HEK293 (cell line): ENCODE results near the gene SEZ6L.

Source experiments
- CTCF ChIA-PET: fragments of 350-600 bp; formaldehyde crosslinking; extraction: SDS; loops from one replicate; lab custom pipeline; 2021; ENCODE audit warnings: antibody characterized with exemption; lab: Yijun Ruan, JAX
- POLR2A ChIA-PET: fragments of 300-600 bp; formaldehyde crosslinking; extraction: SDS; loops from one replicate; lab custom pipeline; 2020; ENCODE audit warnings: antibody characterized with exemption, inconsistent platforms; lab: Yijun Ruan, JAX
- H3K27ac ChIP-seq: fragments of 200-500 bp; sonication (Bioruptor generic); 2 replicates; pipeline ENCODE4 v1.5.1; 2014; ENCODE audit warnings: low read depth, low read length, control low read depth, inconsistent platforms; ENCODE audit errors: extremely low read depth
- H3K36me3 ChIP-seq, 2 experiments: fragments of 200-500 bp in 1 of 2; sonication (Bioruptor generic) in 1 of 2; 1 replicate in 1 of 2; 2 replicates in 1 of 2; pipeline ENCODE4 v1.5.1; 2014 to 2017; ENCODE audit warnings: inconsistent platforms in 2 of 2, low read length in 2 of 2; ENCODE audit not compliant: control insufficient read depth in 2 of 2, insufficient read depth in 1 of 2
- H3K4me1 ChIP-seq: fragments of 200-500 bp; sonication (Bioruptor generic); 2 replicates; pipeline ENCODE4 v1.5.1; 2014; ENCODE audit warnings: mild to moderate bottlenecking, low read length, inconsistent platforms; ENCODE audit not compliant: control insufficient read depth, insufficient read depth
- H3K4me3 ChIP-seq: 2 replicates; pipeline ENCODE4 v1.5.1; 2011; ENCODE audit warnings: low read depth, mild to moderate bottlenecking, control low read depth, low read length, moderate library complexity
- H3K9me3 ChIP-seq: fragments of 200-500 bp; sonication (Bioruptor generic); 2 replicates; pipeline ENCODE4 v1.5.1; 2014; ENCODE audit warnings: low read depth, low read length, inconsistent platforms; ENCODE audit not compliant: control insufficient read depth, insufficient read depth
- GLIS2 ChIP-seq: fragments of 450-650 bp; formaldehyde crosslinking; IDR thresholded peaks from 2 replicates; pipeline ENCODE4 v1.5.1; 2016; ENCODE audit warnings: missing biosample characterization, missing genetic modification characterization
- MYNN ChIP-seq: fragments of 450-650 bp; formaldehyde crosslinking; IDR thresholded peaks from 2 replicates; pipeline ENCODE4 v1.5.1; 2016; ENCODE audit warnings: missing biosample characterization, missing genetic modification characterization, borderline replicate concordance
- SP2 ChIP-seq: fragments of 450-650 bp; formaldehyde crosslinking; IDR thresholded peaks from 2 replicates; pipeline ENCODE4 v1.5.1; 2016; ENCODE audit warnings: missing biosample characterization, missing genetic modification characterization
- ZFP37 ChIP-seq: fragments of 450-650 bp; formaldehyde crosslinking; IDR thresholded peaks from 2 replicates; pipeline ENCODE4 v1.5.1; 2016; ENCODE audit warnings: missing biosample characterization, missing genetic modification characterization
- ZNF146 ChIP-seq: fragments of 450-650 bp; formaldehyde crosslinking; IDR thresholded peaks from 2 replicates; pipeline ENCODE4 v1.5.1; 2016; ENCODE audit warnings: missing biosample characterization, missing genetic modification characterization
- ZNF2 ChIP-seq: fragments of 450-650 bp; formaldehyde crosslinking; IDR thresholded peaks from 2 replicates; pipeline ENCODE4 v1.5.1; 2016; ENCODE audit warnings: missing biosample characterization, missing genetic modification characterization
- ZNF433 ChIP-seq: fragments of 450-650 bp; formaldehyde crosslinking; IDR thresholded peaks from 2 replicates; pipeline ENCODE4 v1.5.1; 2016; ENCODE audit warnings: missing biosample characterization, missing genetic modification characterization, low read depth
- ZNF548 ChIP-seq: fragments of 450-650 bp; formaldehyde crosslinking; IDR thresholded peaks from 2 replicates; pipeline ENCODE4 v1.5.1; 2016; ENCODE audit warnings: missing biosample characterization, missing genetic modification characterization
- ZNF654 ChIP-seq: fragments of 450-650 bp; formaldehyde crosslinking; IDR thresholded peaks from 2 replicates; pipeline ENCODE4 v1.5.1; 2016; ENCODE audit warnings: low read depth, missing biosample characterization, missing genetic modification characterization
- ZNF777 ChIP-seq: fragments of 450-650 bp; formaldehyde crosslinking; IDR thresholded peaks from 2 replicates; pipeline ENCODE4 v1.5.1; 2017; ENCODE audit warnings: missing biosample characterization, missing genetic modification characterization, borderline replicate concordance
- ZSCAN16 ChIP-seq: fragments of 450-650 bp; formaldehyde crosslinking; IDR thresholded peaks from 2 replicates; pipeline ENCODE4 v1.5.1; 2016; ENCODE audit warnings: missing biosample characterization, missing genetic modification characterization
- TF ChIP-seq, protein P1 (sequence below): fragments of 450-650 bp; formaldehyde crosslinking; optimal IDR thresholded peaks from 2 replicates; pipeline ENCODE3; 2016; ENCODE audit warnings: missing biosample characterization, mild to moderate bottlenecking, missing genetic modification characterization
- TF ChIP-seq, protein P2 (sequence below): fragments of 450-650 bp; formaldehyde crosslinking; IDR thresholded peaks from 2 replicates; pipeline ENCODE4 v1.5.1; 2016; ENCODE audit warnings: missing biosample characterization, missing genetic modification characterization
- TF ChIP-seq, protein P3 (sequence below): fragments of 450-650 bp; formaldehyde crosslinking; IDR thresholded peaks from 2 replicates; pipeline ENCODE4 v1.5.1; 2016; ENCODE audit warnings: missing biosample characterization, missing genetic modification characterization
- TF ChIP-seq, protein P4 (sequence below): fragments of 450-650 bp; formaldehyde crosslinking; IDR thresholded peaks from 2 replicates; pipeline ENCODE4 v1.5.1; 2017; ENCODE audit warnings: missing biosample characterization, missing genetic modification characterization
- TF ChIP-seq, protein P5 (sequence below): fragments of 450-650 bp; formaldehyde crosslinking; conservative IDR thresholded peaks from 2 replicates; pipeline ENCODE4 v1.5.1; 2016; ENCODE audit warnings: low read depth, missing biosample characterization, missing genetic modification characterization

SEZ6L gene

DNA sequence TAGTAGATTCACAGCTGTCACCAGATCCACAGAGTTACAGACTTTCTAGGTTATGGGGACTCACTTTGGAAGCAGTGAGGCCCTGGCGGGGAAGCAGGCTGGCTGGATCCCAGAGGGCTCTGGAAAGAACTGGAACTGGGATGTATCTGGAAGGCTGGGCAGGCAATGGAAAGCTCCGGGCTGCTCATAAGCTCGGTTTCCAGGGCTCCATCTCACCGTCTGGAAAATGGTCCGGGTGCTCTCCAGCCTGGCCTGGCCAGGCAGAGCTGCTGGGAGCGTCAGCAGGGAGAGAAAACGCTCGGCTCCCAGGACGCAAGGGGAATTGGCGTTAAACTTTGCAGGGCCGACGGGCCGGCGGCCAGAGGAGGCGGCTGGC lies 335 bp upstream of the SEZ6L start:
- Histone ChIP-seq H3K36me3 (no peaks in the 10 kb centered on the region), H3K9me3 (no peaks in the 10 kb centered on the region), H3K4me1 (0 out of 2 replicates have a peak, but pooled peaks cover 3% of the 10 kb centered on the region), H3K27ac (no peak overlapping the region), H3K4me3 (no peak overlapping the region; the same call in none of the 2 replicates)
- POLR2A ChIA-PET: no interaction called here
- CTCF ChIA-PET: interaction anchor here (0.9 kb wide), 1 partner anchor 9 kb away, joined by 3 read pairs; no protein-coding TSS in a partner anchor
- TF ChIP-seq MYNN (tag by site-specific recombination): no peak
- 0 out of 2 replicates have a peak, but pooled peaks have one; percentile 6 for TF ChIP-seq ZNF777

DNA sequence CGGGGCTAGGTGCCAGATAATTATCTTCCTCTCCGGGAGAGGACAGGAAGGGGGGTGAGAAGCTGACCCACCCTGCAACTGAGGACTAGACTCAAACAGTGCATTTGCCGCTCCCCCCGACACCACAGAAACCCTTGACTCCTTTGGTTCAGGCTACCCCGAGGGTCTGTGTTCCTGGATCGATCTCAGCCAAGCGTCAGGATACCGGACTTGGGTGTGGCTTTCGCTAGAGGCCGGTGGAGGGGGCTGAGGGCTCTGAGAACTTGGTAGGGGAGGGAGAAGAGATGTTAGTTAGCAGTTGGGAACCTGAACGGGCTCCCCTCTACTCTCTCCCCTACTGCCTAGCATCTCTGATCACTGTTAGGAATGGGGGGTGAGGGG lies 840 bp downstream of the SEZ6L start:
- POLR2A ChIA-PET: no interaction called here

DNA sequence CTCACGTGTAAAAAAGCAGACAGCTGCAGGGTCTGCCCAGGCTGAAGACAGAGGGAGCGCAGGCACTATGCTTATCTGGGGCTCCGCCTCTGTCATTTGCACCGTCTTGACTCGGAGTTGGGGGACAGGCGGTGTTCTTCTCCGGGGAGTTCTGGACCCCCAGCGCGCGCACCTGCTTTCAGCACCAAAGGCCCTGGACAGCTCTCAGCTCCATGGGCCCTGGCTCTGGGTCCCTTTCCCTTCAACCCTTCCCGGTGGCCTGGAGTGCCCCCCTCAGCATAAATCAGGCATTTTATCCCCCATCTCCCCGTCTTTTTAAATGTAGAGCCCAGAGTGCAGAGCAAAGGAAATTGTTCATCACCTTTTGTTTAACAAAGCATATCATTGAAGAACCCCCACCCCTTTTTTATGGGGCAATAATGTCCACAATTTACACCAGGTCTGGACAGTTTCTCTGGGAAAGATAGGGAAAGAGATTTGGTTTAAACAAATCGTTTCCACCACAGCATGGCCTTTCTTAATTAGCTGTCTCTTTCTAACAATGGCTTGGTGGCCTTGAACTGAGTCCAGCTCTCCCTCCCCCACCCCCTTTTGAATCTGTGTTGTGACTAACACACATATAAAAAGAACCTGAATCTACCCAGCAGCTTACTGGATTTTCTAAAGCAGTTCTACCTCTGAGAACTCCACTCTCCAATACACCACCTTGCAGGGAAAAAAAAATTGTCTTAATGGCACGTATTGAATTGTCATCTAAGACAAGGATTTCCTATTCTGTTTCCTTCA lies 1.7 kb downstream of the SEZ6L start:
- CTCF ChIA-PET: interaction anchor here (0.6 to 2.1 kb wide), 14 partner anchors 9 to 826 kb away, joined by 3 to 22 read pairs (median 3); no protein-coding TSS in a partner anchor
- POLR2A ChIA-PET: no interaction called here
- H3K4me3 ChIP-seq: no peak overlapping the region
- TF ChIP-seq, protein P1, sequence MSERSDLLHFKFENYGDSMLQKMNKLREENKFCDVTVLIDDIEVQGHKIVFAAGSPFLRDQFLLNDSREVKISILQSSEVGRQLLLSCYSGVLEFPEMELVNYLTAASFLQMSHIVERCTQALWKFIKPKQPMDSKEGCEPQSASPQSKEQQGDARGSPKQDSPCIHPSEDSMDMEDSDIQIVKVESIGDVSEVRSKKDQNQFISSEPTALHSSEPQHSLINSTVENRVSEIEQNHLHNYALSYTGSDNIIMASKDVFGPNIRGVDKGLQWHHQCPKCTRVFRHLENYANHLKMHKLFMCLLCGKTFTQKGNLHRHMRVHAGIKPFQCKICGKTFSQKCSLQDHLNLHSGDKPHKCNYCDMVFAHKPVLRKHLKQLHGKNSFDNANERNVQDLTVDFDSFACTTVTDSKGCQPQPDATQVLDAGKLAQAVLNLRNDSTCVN (tag by site-specific recombination): peak; percentile 11
- TF ChIP-seq, protein P2, sequence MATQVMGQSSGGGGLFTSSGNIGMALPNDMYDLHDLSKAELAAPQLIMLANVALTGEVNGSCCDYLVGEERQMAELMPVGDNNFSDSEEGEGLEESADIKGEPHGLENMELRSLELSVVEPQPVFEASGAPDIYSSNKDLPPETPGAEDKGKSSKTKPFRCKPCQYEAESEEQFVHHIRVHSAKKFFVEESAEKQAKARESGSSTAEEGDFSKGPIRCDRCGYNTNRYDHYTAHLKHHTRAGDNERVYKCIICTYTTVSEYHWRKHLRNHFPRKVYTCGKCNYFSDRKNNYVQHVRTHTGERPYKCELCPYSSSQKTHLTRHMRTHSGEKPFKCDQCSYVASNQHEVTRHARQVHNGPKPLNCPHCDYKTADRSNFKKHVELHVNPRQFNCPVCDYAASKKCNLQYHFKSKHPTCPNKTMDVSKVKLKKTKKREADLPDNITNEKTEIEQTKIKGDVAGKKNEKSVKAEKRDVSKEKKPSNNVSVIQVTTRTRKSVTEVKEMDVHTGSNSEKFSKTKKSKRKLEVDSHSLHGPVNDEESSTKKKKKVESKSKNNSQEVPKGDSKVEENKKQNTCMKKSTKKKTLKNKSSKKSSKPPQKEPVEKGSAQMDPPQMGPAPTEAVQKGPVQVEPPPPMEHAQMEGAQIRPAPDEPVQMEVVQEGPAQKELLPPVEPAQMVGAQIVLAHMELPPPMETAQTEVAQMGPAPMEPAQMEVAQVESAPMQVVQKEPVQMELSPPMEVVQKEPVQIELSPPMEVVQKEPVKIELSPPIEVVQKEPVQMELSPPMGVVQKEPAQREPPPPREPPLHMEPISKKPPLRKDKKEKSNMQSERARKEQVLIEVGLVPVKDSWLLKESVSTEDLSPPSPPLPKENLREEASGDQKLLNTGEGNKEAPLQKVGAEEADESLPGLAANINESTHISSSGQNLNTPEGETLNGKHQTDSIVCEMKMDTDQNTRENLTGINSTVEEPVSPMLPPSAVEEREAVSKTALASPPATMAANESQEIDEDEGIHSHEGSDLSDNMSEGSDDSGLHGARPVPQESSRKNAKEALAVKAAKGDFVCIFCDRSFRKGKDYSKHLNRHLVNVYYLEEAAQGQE (tag by site-specific recombination): peak; percentile 94
- TF ChIP-seq GLIS2: 0 out of 2 replicates have a peak, but pooled peaks have one; percentile 30
- TF ChIP-seq, protein P3, sequence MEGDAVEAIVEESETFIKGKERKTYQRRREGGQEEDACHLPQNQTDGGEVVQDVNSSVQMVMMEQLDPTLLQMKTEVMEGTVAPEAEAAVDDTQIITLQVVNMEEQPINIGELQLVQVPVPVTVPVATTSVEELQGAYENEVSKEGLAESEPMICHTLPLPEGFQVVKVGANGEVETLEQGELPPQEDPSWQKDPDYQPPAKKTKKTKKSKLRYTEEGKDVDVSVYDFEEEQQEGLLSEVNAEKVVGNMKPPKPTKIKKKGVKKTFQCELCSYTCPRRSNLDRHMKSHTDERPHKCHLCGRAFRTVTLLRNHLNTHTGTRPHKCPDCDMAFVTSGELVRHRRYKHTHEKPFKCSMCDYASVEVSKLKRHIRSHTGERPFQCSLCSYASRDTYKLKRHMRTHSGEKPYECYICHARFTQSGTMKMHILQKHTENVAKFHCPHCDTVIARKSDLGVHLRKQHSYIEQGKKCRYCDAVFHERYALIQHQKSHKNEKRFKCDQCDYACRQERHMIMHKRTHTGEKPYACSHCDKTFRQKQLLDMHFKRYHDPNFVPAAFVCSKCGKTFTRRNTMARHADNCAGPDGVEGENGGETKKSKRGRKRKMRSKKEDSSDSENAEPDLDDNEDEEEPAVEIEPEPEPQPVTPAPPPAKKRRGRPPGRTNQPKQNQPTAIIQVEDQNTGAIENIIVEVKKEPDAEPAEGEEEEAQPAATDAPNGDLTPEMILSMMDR (tag by site-specific recombination): 0 out of 2 replicates have a peak, but pooled peaks have one; percentile 23
- TF ChIP-seq ZNF654: 0 out of 2 replicates have a peak, but pooled peaks have one; percentile 12
- no peak for TF ChIP-seq SP2 (tag by site-specific recombination)
- no peak for TF ChIP-seq ZNF433 (tag by site-specific recombination)
- TF ChIP-seq ZSCAN16: no peak

More for the DNA sequence above, 840 bp downstream of the SEZ6L start:
- CTCF ChIA-PET: interaction anchor here (0.6 to 1.6 kb wide), 5 partner anchors 13 to 275 kb away, joined by 3 to 4 read pairs (median 3); no protein-coding TSS in a partner anchor
- no peaks in the 10 kb centered on the region for H3K36me3 ChIP-seq
- TF ChIP-seq, protein P4, sequence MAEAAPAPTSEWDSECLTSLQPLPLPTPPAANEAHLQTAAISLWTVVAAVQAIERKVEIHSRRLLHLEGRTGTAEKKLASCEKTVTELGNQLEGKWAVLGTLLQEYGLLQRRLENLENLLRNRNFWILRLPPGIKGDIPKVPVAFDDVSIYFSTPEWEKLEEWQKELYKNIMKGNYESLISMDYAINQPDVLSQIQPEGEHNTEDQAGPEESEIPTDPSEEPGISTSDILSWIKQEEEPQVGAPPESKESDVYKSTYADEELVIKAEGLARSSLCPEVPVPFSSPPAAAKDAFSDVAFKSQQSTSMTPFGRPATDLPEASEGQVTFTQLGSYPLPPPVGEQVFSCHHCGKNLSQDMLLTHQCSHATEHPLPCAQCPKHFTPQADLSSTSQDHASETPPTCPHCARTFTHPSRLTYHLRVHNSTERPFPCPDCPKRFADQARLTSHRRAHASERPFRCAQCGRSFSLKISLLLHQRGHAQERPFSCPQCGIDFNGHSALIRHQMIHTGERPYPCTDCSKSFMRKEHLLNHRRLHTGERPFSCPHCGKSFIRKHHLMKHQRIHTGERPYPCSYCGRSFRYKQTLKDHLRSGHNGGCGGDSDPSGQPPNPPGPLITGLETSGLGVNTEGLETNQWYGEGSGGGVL (tag by site-specific recombination): peak; percentile 67
- no peak for TF ChIP-seq ZNF146
- no peak for TF ChIP-seq ZFP37 (tag by site-specific recombination)
- TF ChIP-seq ZNF548 (tag by site-specific recombination): no peak
- TF ChIP-seq ZNF2 (tag by site-specific recombination): no peak
- TF ChIP-seq, protein P5, sequence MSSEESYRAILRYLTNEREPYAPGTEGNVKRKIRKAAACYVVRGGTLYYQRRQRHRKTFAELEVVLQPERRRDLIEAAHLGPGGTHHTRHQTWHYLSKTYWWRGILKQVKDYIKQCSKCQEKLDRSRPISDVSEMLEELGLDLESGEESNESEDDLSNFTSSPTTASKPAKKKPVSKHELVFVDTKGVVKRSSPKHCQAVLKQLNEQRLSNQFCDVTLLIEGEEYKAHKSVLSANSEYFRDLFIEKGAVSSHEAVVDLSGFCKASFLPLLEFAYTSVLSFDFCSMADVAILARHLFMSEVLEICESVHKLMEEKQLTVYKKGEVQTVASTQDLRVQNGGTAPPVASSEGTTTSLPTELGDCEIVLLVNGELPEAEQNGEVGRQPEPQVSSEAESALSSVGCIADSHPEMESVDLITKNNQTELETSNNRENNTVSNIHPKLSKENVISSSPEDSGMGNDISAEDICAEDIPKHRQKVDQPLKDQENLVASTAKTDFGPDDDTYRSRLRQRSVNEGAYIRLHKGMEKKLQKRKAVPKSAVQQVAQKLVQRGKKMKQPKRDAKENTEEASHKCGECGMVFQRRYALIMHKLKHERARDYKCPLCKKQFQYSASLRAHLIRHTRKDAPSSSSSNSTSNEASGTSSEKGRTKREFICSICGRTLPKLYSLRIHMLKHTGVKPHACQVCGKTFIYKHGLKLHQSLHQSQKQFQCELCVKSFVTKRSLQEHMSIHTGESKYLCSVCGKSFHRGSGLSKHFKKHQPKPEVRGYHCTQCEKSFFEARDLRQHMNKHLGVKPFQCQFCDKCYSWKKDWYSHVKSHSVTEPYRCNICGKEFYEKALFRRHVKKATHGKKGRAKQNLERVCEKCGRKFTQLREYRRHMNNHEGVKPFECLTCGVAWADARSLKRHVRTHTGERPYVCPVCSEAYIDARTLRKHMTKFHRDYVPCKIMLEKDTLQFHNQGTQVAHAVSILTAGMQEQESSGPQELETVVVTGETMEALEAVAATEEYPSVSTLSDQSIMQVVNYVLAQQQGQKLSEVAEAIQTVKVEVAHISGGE (tag by site-specific recombination): 0 out of 2 replicates have a peak, but pooled peaks have one; percentile 10
- H3K27ac ChIP-seq: no peak overlapping the region
- peak overlapping the region; percentile 34; the same call in 1 of the 2 replicates for H3K4me3 ChIP-seq
- 0 out of 2 replicates have a peak, but pooled peaks cover 3% of the 10 kb centered on the region for H3K4me1 ChIP-seq
- H3K9me3 ChIP-seq: no peaks in the 10 kb centered on the region

More for the DNA sequence above, 1.7 kb downstream of the SEZ6L start:
- Histone ChIP-seq H3K9me3 (no peaks in the 10 kb centered on the region), H3K36me3 (no peaks in the 10 kb centered on the region), H3K27ac (no peak overlapping the region), H3K4me1 (0 out of 2 replicates have a peak, but pooled peaks cover 3% of the 10 kb centered on the region)
